Psoas muscle (tissue), 8 donors: ENCODE data around the gene LCP1. TPM values are rescaled to one million over a fixed set of nuclear protein-coding genes. Genes with fewer than 3 reads are reported as not detected.

Experiments
- ATAC-seq, 4 donors: fragments of 200-7000 bp; cut with Tn5 transposase; one replicate each; pipeline ENCODE4 v1.9.1; 2020; ENCODE audit warnings: moderate library complexity in 3 of 4, mild to moderate bottlenecking in 2 of 4
- DNase-seq, 2 donors: peaks; one replicate each; pipeline ENCODE4 v3.0.0-alpha.2; 2020
- H3K27ac ChIP-seq: fragments of 200-600 bp; one replicate; pipeline ENCODE4 v1.8.0; 2022
- H3K27me3 ChIP-seq, 3 donors: fragments of 200-600 bp in 1 of 3; one replicate each; pipeline versions ENCODE4 v1.6.1 to v1.8.0; 2013 to 2022; ENCODE audit warnings: low read length in 2 of 3, mild to moderate bottlenecking in 2 of 3, moderate library complexity in 1 of 3; ENCODE audit not compliant: insufficient read depth in 3 of 3
- H3K36me3 ChIP-seq, 2 donors: fragments of 200-600 bp in 1 of 2; one replicate each; pipeline versions ENCODE4 v1.6.1 to v1.8.0; 2013 to 2022; ENCODE audit warnings: low read depth in 1 of 2, mild to moderate bottlenecking in 1 of 2, moderate library complexity in 1 of 2; ENCODE audit not compliant: insufficient read depth in 1 of 2
- H3K4me1 ChIP-seq: fragments of 200-600 bp; one replicate; pipeline ENCODE4 v1.8.0; 2022
- H3K4me3 ChIP-seq: fragments of 200-600 bp; one replicate; pipeline ENCODE4 v1.8.0; 2022; ENCODE audit warnings: mild to moderate bottlenecking
- H3K9me3 ChIP-seq: fragments of 200-600 bp; one replicate; pipeline ENCODE4 v1.8.0; 2022
- WGBS, 3 donors: extraction: QIAGEN DNeasy Blood & Tissue Kit; methylation state at CpG; one replicate each; pipeline versions ENCODE4 v1.1.6 to v1.1.7; 2013; 5-methylcytosine and 5-hydroxymethylcytosine counted together
- intact Hi-C, 2 donors: fragments of 100-400 bp; cut with DNase I; formaldehyde crosslinking; loops; one replicate each; pipeline versions ENCODE4 v1.11.0 to v1.14.2; 2022
- polyA plus RNA-seq, 3 donors: library from polyadenylated mRNA; stranded (reverse); fragments of 200-250 nt; gene quantifications; one replicate each; pipeline ENCODE4 v1.2.3, GENCODE V29; 2013
- total RNA-seq, 4 donors: library from RNA; stranded (reverse); fragmentation: NEBNext Ultra II Directional in 2 of 4; extraction: Animal tissue kit (Norgen Biotek cat#: 25700) in 2 of 4; gene quantifications; one replicate each; pipeline versions ENCODE4 v1.2.1 to v1.2.4, GENCODE V29; 2021 to 2023
- TF ChIP-seq, protein P1 (sequence below): fragments of 200-600 bp; IDR thresholded peaks from one replicate; pipeline ENCODE4 v1.8.0; 2022; ENCODE audit warnings: antibody characterized with exemption
- donor health status: healthy with polysubstance abuse.
- donor health status: DM: no; HTN: no; CAD: no; lungs with moderate emphysema.
- donor health status: Bipolar disorder and iron deficiency.
- donor health status: healthy.
- donor health status: DM: yes; HTN: yes; CAD: no.
- donor health status: DM: no; HTN: no; CAD: no.
- donor health status: DM: no; HTN: no; CAD: no.
- donor health status: DM: yes; HTN: yes; CAD: no.

Gene LCP1
- total and polyA plus RNA-seq, 7 donors = 2.0 to 14.8 (median 8.0) TPM

DNA sequence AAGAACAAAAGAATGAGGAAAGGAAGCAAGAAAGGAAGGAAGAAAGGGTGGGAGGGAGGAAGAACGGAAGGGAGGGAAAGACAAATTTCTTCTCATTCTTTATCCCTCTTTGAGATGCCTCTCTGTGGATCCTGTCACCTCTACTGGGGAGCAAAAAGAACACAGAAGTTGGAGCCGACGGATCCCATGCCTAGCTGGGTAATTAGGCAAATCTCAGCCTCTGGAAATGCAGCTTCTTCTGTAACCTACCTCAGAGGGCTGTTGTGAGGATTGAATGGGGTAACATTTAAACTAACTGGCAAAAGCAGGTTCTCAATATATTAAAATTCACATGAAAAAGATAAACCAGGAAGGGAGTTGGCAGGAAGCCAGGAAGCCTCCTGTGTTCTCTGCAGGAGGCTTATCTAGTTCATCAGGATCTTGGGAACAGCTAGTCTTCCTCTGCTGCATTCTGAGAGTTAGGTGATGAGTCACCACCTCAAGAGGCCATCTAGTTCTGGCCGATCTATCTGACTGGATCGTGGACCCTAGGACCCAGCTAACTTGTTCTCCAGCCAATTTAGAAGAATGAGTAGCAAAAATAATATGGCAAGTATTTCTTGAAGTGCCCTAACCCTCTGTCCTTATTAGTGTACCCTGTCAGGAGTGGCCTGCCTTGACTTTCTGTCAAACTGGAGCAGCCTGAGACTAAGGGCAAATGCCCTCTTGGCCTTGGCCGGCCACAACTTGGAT is 61.9 kb downstream of the LCP1 start:
- H3K27me3 ChIP-seq = no peaks in the 10 kb centered on the region
- H3K36me3 ChIP-seq = no peaks in the 10 kb centered on the region
- WGBS, 3 donors = 68 to 75% (median 69%) methylated on average over 6 of the region's 6 CpGs
- TF ChIP-seq, protein P1, sequence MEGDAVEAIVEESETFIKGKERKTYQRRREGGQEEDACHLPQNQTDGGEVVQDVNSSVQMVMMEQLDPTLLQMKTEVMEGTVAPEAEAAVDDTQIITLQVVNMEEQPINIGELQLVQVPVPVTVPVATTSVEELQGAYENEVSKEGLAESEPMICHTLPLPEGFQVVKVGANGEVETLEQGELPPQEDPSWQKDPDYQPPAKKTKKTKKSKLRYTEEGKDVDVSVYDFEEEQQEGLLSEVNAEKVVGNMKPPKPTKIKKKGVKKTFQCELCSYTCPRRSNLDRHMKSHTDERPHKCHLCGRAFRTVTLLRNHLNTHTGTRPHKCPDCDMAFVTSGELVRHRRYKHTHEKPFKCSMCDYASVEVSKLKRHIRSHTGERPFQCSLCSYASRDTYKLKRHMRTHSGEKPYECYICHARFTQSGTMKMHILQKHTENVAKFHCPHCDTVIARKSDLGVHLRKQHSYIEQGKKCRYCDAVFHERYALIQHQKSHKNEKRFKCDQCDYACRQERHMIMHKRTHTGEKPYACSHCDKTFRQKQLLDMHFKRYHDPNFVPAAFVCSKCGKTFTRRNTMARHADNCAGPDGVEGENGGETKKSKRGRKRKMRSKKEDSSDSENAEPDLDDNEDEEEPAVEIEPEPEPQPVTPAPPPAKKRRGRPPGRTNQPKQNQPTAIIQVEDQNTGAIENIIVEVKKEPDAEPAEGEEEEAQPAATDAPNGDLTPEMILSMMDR = no peak
- DNase-seq = no peak
- no peak overlapping the region for H3K27ac ChIP-seq
- intact Hi-C loops = loop anchor here in 1 of 2 donors (5.0 to 10.0 kb wide), 2 partner anchors 68 to 495 kb away; partner anchors contain the start of gene ZC3H13
- no peaks in the 10 kb centered on the region for H3K9me3 ChIP-seq
- no peak for ATAC-seq
- no peak overlapping the region for H3K4me3 ChIP-seq
- H3K4me1 ChIP-seq = no peaks in the 10 kb centered on the region

DNA sequence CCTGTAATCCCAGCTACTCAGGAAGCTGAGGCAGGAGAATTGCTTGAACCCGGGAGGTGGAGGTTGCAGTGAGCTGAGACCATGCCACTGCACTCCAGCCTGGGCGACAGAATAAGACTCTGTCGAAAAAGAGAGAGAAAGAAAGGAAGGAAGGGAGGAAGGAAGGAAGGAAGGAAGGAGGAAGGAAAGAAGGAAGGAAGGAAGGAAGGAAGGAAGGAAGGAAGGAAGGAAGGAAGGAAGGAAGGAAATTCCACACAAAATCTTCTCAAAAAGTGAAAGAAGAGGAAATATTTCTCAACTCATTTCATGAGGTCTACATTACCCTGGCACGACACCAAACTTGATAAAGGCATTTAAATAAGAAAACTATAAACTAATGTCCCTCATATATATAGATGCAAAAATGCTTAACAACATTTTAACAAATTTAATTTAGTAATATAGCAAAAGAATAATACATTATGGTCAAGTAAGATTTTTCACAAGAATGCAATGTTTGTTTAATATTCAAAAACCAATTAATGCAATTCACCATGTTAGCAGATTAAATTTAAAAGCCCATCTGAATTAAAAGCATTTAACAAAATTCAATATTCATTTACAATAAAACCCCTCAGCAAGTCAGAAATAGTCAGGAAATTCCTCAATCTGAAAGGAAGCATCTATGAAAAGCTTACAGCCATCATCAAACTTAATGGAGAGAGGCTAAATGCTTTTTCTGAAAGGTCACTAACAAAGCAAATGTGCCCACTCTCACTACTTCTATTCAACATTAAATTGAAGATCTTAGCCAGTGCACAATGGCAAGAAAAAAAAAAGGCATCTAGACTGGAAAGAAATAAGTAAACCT is 65.1 kb downstream of the LCP1 start:
- WGBS, 3 donors = 87 to 89% (median 87%) methylated on average over 4 of the region's 4 CpGs
- Histone ChIP-seq H3K36me3 (no peaks in the 10 kb centered on the region), H3K4me1 (no peaks in the 10 kb centered on the region), H3K9me3 (no peaks in the 10 kb centered on the region), H3K4me3 (no peak overlapping the region), H3K27me3 (peaks cover 0 to 5% (median 0%) of the 10 kb centered on the region in 3 donors), H3K27ac (no peak overlapping the region)
- TF ChIP-seq, protein P1 = no peak
- no peak for ATAC-seq
- intact Hi-C loops = no loop called here
- no peak for DNase-seq

- 91 to 94% (median 92%) methylated on average over 9 of the region's 9 CpGs for WGBS, 3 donors
- intact Hi-C loops = no loop called here
- H3K9me3 ChIP-seq = no peaks in the 10 kb centered on the region
- H3K27me3 ChIP-seq = peaks cover 0 to 7% (median 0%) of the 10 kb centered on the region in 3 donors
- no peaks in the 10 kb centered on the region for H3K36me3 ChIP-seq
- ATAC-seq (no peak), DNase-seq (no peak)
- H3K4me1 ChIP-seq = no peaks in the 10 kb centered on the region
- no peak overlapping the region for H3K4me3 ChIP-seq
- TF ChIP-seq, protein P1 = no peak
- H3K27ac ChIP-seq = no peak overlapping the region
Measured at GRCh38 chr13:46114613-46115012, 67.4 kb downstream of the LCP1 start.

- TF ChIP-seq, protein P1 = no peak
- intact Hi-C loops = no loop called here
- H3K4me3 ChIP-seq = no peak overlapping the region
- no peak overlapping the region for H3K27ac ChIP-seq
- H3K4me1 ChIP-seq = no peaks in the 10 kb centered on the region
- DNase-seq = no peak
- peaks cover 0 to 7% (median 0%) of the 10 kb centered on the region in 3 donors for H3K27me3 ChIP-seq
- ATAC-seq = no peak
- 78 to 95% (median 81%) methylated on average over 2 of the region's 2 CpGs for WGBS, 3 donors
- H3K9me3 ChIP-seq = no peaks in the 10 kb centered on the region
- H3K36me3 ChIP-seq = no peaks in the 10 kb centered on the region
Measured at GRCh38 chr13:46113596-46113995, 68.4 kb downstream of the LCP1 start.
